GM19351 (cell line): ENCODE measurements around the gene BMP8A.

Experiments used
- ATAC-seq: cut with Tn5 transposase; IDR thresholded peaks from one replicate; pipeline ENCODE4 v1.9.1; 2021; ENCODE audit warnings: mild to moderate bottlenecking, moderate library complexity; ENCODE audit not compliant: unreplicated experiment

BMP8A gene

GRCh38 chr1:39567302-39567701 lies 75.9 kb downstream of the BMP8A start:
- no peak for ATAC-seq

DNA sequence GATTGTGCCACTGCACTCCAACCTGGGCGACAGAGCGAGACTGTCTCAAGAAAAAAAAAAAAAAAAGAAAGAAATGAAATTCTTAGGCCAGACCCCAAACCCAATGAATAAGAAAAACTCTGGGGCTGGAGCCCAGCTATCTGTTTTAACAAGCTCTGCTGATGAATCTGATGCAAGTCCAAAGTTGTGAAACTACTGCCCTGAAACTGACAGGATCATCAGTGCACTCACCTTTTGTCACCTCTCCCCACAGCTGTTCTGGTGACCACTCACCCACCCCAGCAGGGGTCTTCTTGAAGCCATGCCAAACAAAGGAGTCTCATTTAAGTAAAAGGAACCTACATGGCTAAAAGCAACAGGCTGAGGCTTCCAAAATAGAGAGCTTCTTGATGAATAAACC lies 76.8 kb downstream of the BMP8A start:
- no peak for ATAC-seq

- ATAC-seq = no peak
These were observed 77.6 kb downstream of the BMP8A start for GRCh38 chr1:39569034-39569433.

- no peak for ATAC-seq
These were observed 79.2 kb downstream of the BMP8A start for GRCh38 chr1:39570477-39571177.

GRCh38 chr1:39571178-39571483 lies 79.7 kb downstream of the BMP8A start:
- ATAC-seq = no peak

- no peak for ATAC-seq
These were observed 81.1 kb downstream of the BMP8A start for GRCh38 chr1:39572379-39573096.

GRCh38 chr1:39573097-39573465 lies 81.6 kb downstream of the BMP8A start:
- ATAC-seq = no peak

DNA sequence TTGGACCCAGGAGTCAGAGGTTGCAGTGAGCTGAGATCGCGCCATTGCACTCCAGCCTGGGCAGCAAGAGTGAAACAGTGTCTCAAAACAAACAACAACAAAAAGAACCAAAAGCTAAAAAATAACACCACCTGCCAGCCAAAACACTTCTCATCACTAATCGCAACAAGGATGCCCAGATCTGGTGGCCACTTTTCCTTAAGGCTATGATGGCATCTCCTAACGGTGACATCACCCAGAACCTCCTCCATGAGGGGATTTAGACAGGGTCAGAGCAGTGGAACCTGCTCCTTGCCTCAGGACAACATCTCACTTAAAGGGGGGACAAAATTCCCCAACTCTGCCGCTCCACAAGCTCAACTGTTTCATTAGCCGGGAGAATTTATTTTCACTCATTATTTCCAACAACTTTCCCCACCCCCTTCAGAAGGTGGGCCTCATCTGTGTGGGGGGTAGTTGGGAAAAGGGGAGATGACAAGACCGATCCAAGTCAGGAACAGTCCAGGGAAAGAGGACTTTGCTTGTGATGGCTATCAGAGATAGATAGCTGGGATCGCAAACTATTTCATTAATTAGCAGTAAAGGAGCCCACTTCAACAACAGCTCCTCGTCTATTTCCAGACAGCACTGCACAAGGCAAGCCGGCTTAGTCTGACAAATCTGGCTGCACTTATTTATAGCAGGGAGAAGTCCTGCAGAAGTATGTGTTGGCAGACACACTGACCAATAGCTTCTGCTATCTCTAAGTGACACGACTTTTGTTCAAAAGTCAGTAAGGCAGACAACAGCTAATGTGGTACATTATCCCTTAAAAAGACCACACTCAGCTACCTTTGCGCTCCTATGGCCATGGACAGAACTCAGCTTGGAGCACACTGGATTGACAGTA lies 82.5 kb downstream of the BMP8A start:
- no peak for ATAC-seq

DNA sequence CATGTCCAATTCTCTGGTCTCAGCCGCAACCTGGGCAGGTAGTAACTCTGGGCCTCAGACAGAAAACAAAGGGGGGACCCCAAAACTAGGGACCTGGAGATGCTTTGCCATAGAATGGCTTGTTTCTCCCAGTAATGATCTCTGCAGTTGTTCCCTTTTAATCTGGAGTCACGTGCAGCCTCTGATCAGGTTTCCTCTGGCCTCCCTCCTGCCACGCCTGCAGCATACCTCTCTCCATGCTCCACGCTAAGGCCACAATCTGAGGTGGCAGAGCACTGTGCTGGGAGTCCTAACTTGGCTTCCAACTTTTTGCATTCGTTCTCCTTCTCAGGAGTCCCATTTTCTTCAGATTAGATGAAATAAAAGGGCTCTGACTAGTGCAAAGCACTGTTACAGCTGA lies 83.2 kb downstream of the BMP8A start:
- ATAC-seq = no peak
